ENCODE results near the gene AGAP2.

GRCh38 chr12:57732726-57733593 is 5.6 kb downstream of the AGAP2 start:
- TF ChIP-seq CTCF (IDR thresholded peaks at IDR 0.05; ENCODE audit: insufficient read depth, low read depth, low read length) (no peak), EZH2 (IDR thresholded peaks at IDR 0.05; ENCODE audit: insufficient read depth, low read length) (no peak)
